Epithelial cell of esophagus (primary cell): ENCODE results near the gene CEP85L.
A peak's percentile ranks its signal among the peaks of the same experiment; 100 is the strongest.

Source experiments
- DNase-seq: peaks from one replicate; pipeline ENCODE4 v3.0.0; 2010; ENCODE audit warnings: low read depth
- H3K4me3 ChIP-seq: 2 replicates; pipeline ENCODE4 v1.5.1; 2011; ENCODE audit warnings: mild to moderate bottlenecking, low read length, control low read depth
- CTCF ChIP-seq: IDR thresholded peaks from 2 replicates; pipeline ENCODE4 v1.5.1; 2011; ENCODE audit warnings: low read depth, mild to moderate bottlenecking, low read length, control low read depth, inconsistent platforms; ENCODE audit not compliant: insufficient read depth; ENCODE audit errors: missing control alignments

CEP85L gene

DNA sequence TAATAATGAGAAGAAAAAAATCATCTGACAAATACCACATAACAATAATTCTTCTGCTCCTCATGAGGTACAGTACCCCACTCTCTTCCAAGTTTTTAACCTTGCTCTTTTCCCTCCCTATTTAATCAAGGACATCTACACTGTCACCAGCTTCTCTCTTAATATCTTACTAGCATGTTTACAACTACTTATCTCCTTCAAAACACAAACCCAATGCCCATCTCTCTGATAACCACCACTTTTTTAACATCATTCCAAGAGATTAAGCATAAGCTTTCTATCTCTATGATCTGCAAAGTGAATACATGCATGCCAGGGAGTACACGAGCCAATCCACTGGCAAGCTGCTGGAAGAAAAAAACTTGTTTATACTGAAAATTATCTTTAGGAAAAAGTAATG lies 10.3 kb downstream of the CEP85L start:
- no peak for TF ChIP-seq CTCF
- no peak for DNase-seq
- no peak overlapping the region for H3K4me3 ChIP-seq

DNA sequence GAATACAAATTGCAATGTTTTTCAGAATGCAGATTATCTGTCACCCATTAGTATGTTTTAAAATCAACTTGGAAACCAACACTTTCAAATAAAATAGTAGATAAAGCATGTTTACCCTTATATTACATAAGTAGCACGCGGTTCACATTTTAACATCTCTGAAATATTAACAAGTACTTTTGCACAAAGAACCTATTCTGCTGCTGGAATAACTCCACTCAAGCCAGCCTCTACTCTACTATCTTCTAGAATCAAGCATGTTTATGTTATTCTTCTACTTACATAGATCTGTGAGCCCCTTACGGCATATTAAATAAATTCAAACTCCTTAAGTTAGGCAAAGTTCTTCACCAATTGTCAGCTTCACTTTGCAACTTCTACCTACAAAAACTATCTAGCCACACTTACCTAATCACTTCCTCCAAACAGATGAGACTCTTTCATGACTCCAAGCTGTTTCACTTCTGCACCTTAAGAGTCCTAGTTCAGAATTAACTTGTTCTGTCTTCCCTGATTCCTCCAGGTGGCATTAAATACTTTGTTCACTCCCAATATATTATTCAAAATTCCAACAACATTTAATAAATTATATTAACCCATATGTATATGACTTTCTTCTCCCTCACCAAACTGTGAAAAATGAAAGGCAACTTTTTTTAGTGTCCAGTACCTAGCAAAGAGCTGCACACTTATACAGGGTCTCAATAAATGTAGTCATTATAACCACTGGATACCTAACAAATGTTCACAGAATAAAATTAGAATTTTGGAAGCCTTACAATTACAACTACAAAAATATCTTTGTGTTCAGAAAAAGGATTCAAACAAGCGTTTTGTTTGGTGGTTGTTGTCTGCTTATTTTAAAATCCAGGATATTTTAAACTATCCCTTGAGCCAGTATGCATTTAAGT lies 12.1 kb downstream of the CEP85L start:
- H3K4me3 ChIP-seq, result no peak overlapping the region
- DNase-seq, result no peak
- TF ChIP-seq CTCF, result no peak

DNA sequence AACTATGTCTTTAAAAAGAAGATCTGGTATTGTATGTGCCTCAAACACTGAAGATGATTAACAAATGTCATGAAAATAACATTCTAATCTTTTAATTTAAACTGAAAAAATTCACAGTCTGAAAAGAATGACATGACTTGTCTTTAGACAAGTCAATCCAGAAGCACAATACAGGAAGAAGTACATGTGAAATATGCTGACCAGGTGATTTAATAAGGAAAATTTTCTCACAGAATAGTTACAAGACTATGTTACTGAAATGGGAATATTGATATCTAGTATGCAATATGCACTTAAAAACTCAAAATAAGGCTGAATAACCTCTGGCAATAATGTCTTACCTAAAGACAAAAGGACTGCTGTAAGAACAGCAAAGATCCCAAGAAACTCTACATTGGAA lies 13.1 kb downstream of the CEP85L start:
- no peak overlapping the region for H3K4me3 ChIP-seq
- no peak for TF ChIP-seq CTCF
- no peak for DNase-seq

GRCh38 chr6:118635909-118636735 lies 15.3 kb downstream of the CEP85L start:
- no peak overlapping the region for H3K4me3 ChIP-seq
- DNase-seq, result no peak
- no peak for TF ChIP-seq CTCF

GRCh38 chr6:118632359-118632758 lies 19.0 kb downstream of the CEP85L start:
- TF ChIP-seq CTCF, result no peak
- peak; percentile 63 for DNase-seq
- H3K4me3 ChIP-seq, result no peak overlapping the region

DNA sequence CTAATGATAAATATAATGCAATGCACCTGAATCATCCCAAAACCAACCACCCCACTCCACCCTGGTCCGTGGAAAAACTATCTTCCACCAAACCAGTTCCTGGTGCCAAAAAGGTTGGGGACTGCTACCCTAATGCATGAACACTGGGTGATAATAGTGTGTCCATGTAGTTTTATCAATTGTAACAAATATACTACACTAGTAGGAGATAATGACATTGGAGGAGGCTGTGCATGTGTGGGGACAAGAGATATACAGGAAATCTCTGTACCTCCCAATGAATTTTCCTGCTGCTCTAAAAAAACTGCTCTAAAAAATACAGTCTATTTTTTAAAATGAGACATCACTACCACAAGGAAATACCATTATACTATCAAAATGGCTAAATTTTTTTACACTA lies 20.5 kb downstream of the CEP85L start:
- no peak overlapping the region for H3K4me3 ChIP-seq
- TF ChIP-seq CTCF, result no peak
- no peak for DNase-seq
